Ascending aorta (tissue), 2 donors: ENCODE results near the gene RAI2. TPM values are rescaled to one million over a fixed set of nuclear protein-coding genes. Genes with fewer than 3 reads are reported as not detected.

Source experiments
- DNase-seq, 2 donors: peaks; one replicate each; pipeline ENCODE4 v3.0.0-alpha.2; 2019; ENCODE audit warnings: low spot score in 2 of 2
- H3K27ac ChIP-seq, 2 donors: fragments of 200-600 bp; sonication (generic); one replicate each; pipeline ENCODE4 v1.5.1; 2016 to 2017; ENCODE audit warnings: mild to moderate bottlenecking in 1 of 2
- H3K27me3 ChIP-seq: fragments of 200-600 bp; sonication (generic); one replicate; pipeline ENCODE4 v1.5.1; 2017
- H3K36me3 ChIP-seq, 2 donors: fragments of 200-600 bp; sonication (generic); one replicate each; pipeline ENCODE4 v1.5.1; 2016
- H3K4me1 ChIP-seq, 2 donors: fragments of 200-600 bp; sonication (generic); one replicate each; pipeline ENCODE4 v1.5.1; 2016 to 2017; ENCODE audit warnings: mild to moderate bottlenecking in 1 of 2
- H3K4me3 ChIP-seq, 2 donors: fragments of 200-600 bp; sonication (generic); one replicate each; pipeline ENCODE4 v1.5.1; 2016 to 2017; ENCODE audit warnings: mild to moderate bottlenecking in 1 of 2
- H3K9me3 ChIP-seq, 2 donors: fragments of 200-600 bp; sonication (generic); one replicate each; pipeline ENCODE4 v1.5.1; 2016
- CTCF ChIP-seq, 3 experiments: fragments of 200-600 bp in 2 of 3; fragments of 450-650 bp in 1 of 3; sonication (generic) in 2 of 3; IDR thresholded peaks; one replicate each; pipeline ENCODE4 v1.5.1; 2016 to 2019; ENCODE audit warnings: antibody characterized with exemption in 3 of 3, mild to moderate bottlenecking in 1 of 3, moderate library complexity in 1 of 3
- intact Hi-C: fragments of 100-400 bp; cut with DNase I; formaldehyde crosslinking; loops from one replicate; pipeline ENCODE4 v1.15.1; 2023
- total RNA-seq: library from RNA; depleted of rRNA; stranded (reverse); fragments of >200 nt; gene quantifications from one replicate; pipeline ENCODE4 v1.1.0, GENCODE V29; 2016

Gene RAI2
- total RNA-seq, 1 donor from 2014 or later, result 21.5 TPM

GRCh38 chrX:17830211-17830610 is 30.9 kb downstream of the RAI2 start:
- Histone ChIP-seq H3K27me3 (no peaks in the 10 kb centered on the region), H3K36me3 (no peaks in the 10 kb centered on the region), H3K9me3 (no peaks in the 10 kb centered on the region), H3K27ac (no peak overlapping the region), H3K4me1 (no peaks in the 10 kb centered on the region), H3K4me3 (no peak overlapping the region)
- no peak for TF ChIP-seq CTCF (IDR thresholded peaks at IDR 0.05)
- no peak for DNase-seq
- intact Hi-C loops, result no loop called here

- no peak for TF ChIP-seq CTCF (IDR thresholded peaks at IDR 0.05)
- Histone ChIP-seq H3K9me3 (no peaks in the 10 kb centered on the region), H3K4me3 (no peak overlapping the region), H3K27me3 (no peaks in the 10 kb centered on the region), H3K27ac (no peak overlapping the region), H3K4me1 (no peaks in the 10 kb centered on the region), H3K36me3 (no peaks in the 10 kb centered on the region)
- DNase-seq, result no peak
- intact Hi-C loops, result no loop called here
Observed at GRCh38 chrX:17829566-17829965, 31.5 kb downstream of the RAI2 start.

GRCh38 chrX:17828171-17828570 is 32.9 kb downstream of the RAI2 start:
- Histone ChIP-seq H3K27ac (no peak overlapping the region), H3K4me3 (no peak overlapping the region), H3K36me3 (no peaks in the 10 kb centered on the region), H3K4me1 (no peaks in the 10 kb centered on the region), H3K9me3 (no peaks in the 10 kb centered on the region), H3K27me3 (no peaks in the 10 kb centered on the region)
- no peak for DNase-seq
- intact Hi-C loops, result no loop called here
- no peak for TF ChIP-seq CTCF (IDR thresholded peaks at IDR 0.05)

- Histone ChIP-seq H3K27me3 (no peaks in the 10 kb centered on the region), H3K36me3 (no peaks in the 10 kb centered on the region), H3K4me3 (no peak overlapping the region), H3K4me1 (no peaks in the 10 kb centered on the region), H3K9me3 (no peaks in the 10 kb centered on the region), H3K27ac (no peak overlapping the region)
- intact Hi-C loops, result no loop called here
- no peak for TF ChIP-seq CTCF (IDR thresholded peaks at IDR 0.05)
- no peak for DNase-seq
Observed at GRCh38 chrX:17826609-17827496, 34.2 kb downstream of the RAI2 start.

GRCh38 chrX:17824980-17825379 is 36.1 kb downstream of the RAI2 start:
- no peak overlapping the region for H3K27ac ChIP-seq
- no peaks in the 10 kb centered on the region for H3K4me1 ChIP-seq
- no peak for DNase-seq
- no peak overlapping the region for H3K4me3 ChIP-seq
- no peaks in the 10 kb centered on the region for H3K9me3 ChIP-seq
- H3K27me3 ChIP-seq, result no peaks in the 10 kb centered on the region
- intact Hi-C loops, result no loop called here
- no peak for TF ChIP-seq CTCF (IDR thresholded peaks at IDR 0.05)
- H3K36me3 ChIP-seq, result no peaks in the 10 kb centered on the region
